Measurements from ENCODE around the gene FAM131B.
"Not testable (repeated sequence)": the region's sequence is repeated elsewhere in the genome, so short reads cannot be mapped to it uniquely, and the experiment has no call there.

The FAM131B gene

DNA sequence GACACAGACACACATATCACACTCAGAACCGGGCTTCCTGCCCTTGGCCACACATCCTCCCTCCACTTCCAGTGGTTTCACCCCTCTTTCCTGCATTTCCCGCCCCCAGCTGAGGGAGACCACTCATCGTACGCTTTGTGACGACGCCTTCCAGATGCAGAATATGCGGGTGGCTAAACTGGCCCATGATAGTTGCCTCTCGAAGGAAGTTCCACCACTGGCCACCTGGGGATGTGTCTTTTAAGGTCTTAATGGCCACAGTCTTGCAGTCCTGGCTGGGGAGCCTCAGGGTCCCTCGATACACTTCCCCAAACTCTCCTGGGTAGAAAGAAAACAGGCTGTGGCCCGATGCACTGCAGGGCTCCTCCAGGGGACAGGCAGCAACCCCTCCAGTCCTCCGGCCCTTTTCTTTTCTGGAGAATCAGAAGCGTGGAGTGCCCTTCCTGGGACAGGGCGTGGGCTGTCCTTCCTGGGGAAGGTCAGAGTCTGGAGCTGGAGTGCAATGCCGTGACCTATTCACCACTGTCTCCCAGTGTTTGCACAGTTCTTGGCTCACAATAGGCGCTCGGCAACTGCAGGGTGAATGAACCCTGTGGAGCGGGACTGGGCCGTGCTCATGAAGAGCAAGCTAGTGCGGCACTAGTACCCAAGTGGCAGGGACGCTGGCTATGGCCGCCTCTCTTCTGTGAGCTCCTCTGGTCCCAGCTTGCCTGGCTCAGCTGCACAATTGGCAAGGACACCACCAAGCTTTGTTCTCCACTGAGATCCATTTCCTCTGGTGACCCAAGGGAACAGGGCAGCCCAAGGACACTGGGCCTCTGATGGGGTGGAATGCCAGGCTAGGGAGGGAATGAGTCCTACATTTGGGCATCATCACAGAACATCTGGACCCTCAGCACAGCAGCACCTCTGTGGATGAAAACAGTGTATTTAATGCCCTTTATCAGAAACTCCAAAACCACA, 33.0 kb upstream of the FAM131B start:
- no peak for DNase-seq (ENCODE audit: low read depth in 1 of 2, low spot score in 1 of 2)

DNA sequence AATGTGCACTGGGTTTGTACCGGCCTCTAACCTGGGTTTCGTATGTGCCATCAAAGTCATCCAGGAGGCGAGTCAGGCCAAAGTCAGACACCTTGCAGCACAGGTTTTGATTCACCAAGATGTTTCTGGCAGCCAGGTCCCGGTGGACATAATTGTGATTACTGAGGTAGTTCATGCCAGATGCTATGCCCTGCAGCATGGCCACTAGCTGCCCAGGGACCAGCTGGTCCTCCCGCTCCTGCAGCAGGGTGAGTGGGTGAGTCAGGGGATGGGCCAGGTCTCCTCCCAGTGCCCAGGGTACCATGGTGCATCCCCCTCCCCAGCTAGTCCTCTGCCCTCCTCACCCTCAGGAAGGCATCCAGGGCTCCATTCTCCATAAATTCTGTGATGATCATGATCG, 32.3 kb upstream of the FAM131B start:
- DNase-seq (ENCODE audit: low read depth in 1 of 2, low spot score in 1 of 2), result no peak

DNA sequence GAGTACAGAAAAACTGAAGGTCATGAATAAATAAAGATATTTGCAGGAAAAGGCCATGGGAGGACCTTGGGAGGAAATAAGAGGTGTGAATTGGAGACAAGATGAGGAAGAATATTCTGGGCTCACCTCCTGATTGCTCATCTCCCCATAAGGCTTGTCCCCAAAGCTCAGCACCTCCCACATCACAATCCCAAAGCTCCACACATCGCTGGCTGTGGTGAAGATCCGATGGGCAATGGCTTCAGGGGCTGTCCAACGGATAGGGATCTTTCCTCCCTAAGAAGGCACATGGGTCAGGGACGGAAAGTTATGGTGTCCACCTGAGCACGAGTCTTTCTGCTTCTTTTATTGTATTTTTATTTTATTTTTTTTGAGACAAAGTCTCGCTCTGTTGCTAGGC, 31.6 kb upstream of the FAM131B start:
- no peak for DNase-seq (ENCODE audit: low read depth in 1 of 2, low spot score in 1 of 2)

DNA sequence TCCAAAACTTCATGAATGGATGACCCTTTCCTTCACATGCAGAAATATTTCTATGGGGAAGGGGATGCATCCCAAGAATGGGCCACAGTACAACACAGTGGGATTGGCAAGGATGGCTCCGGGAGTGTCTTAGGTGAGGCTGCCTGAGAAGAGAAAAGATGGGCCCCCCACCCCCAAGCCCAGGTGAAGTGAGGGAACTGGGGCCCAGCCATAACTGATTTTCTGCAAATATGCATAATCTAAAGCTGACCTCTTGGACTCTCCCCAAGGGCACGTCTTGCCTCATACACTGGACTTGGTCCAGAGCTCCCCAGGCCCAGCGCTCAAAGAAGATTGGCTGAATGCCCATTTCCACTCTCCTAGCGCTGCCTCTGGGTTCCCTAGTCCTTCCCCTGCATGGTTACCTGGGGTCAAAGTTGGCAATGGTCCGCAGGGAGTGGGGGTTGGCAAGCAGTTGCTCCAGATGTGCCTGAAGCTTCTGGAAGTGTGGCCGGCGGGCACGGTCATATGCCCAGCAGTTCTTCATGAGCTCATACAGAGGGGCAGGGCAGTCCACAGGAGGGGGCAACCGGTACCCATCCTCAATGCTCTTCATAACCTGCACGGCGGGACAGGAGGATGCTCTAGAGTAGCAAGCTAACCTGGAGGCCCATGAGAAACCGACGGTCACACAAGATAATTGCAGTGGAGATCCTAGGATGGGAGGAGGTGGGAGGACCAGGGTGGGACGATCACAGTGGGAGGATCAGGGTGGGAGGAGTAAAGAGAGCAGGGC, 30.9 kb upstream of the FAM131B start:
- DNase-seq (ENCODE audit: low read depth in 1 of 2, low spot score in 1 of 2), result no peak

DNA sequence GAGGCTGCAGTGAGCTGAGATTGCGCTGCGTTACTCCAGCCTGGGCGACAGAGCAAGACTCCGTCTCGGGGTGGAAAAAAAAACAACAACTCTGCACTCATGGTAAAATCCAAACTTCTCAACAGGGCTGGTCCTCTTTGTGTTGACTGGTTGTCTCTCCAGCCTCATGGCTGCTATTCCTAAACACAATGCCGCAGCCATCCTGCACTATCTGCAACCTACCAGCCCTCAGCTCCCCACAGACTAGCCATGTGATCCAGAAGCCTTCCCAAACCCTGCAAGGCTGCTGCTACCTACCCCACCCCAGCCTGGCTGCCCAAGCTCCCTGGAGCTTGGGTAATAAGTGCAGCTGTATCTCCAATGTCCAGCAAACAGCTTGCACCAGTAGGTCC, 30.4 kb upstream of the FAM131B start:
- DNase-seq (ENCODE audit: low read depth in 1 of 2, low spot score in 1 of 2), result no peak

DNA sequence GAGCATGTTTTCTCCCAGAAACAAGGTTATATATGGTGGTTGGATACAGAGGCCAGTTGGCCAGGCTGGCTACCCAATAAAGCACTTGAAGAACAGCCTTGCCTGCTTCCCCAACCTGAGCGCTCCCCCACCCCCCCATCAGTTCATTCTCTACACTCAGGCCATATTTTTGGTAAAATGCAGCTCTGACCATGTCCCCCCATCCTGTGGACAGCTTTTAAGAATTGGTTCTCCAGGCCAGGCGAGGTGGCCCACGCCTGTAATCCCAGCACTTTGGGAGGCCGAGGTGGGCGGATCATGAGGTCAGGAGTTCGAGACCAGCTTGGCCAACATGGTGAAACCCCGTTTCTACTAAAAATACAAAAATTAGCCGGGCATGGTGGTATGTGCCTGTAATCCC, 29.9 kb upstream of the FAM131B start:
- not testable (repeated sequence) for DNase-seq (ENCODE audit: low read depth in 1 of 2, low spot score in 1 of 2)

DNA sequence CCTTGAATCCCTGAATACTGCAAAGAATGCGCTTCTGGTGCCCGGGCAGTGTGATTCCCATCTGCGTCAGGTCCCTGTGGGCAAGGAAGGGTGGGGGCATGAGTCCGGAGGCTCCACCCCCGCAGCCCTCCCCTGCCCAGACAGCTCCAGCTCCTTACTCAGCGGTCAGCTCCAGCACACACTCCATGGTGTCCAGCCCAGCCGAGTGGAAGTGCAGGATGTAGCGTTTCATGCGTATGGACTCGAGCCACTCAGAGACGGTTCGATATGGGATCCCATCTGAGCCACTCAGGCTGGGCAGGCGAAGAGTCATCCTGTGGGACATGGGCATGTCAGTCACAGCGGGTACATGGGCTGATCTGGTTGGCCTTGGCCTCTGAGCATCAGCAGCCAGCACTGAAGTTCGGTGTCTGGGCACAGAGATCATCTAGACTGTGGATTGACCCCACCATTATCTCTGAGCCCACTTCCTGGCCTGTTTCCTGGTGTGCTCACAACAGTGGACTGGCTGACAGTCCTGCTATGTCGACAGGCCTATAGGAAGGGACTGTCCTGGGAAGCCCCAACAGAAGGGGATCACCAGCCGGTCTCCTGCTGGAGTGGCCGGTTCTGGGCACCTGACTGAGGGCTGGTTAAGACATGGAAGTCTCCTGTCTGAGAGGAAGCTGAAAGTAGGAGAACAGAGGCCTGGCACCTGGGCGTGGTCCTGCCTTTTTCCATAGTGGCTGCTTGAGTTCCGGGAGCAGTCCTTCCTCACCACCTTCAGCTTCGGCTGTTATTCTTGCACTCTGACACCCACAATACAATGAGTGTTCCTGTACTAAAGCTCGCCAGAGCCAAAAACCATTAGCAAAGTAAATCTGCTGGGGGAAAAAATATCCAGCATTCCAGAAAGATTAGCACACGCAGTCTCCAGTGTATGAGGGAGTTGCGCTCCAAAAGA, 29.2 kb upstream of the FAM131B start:
- no peak for DNase-seq (ENCODE audit: low read depth in 1 of 2, low spot score in 1 of 2)

DNA sequence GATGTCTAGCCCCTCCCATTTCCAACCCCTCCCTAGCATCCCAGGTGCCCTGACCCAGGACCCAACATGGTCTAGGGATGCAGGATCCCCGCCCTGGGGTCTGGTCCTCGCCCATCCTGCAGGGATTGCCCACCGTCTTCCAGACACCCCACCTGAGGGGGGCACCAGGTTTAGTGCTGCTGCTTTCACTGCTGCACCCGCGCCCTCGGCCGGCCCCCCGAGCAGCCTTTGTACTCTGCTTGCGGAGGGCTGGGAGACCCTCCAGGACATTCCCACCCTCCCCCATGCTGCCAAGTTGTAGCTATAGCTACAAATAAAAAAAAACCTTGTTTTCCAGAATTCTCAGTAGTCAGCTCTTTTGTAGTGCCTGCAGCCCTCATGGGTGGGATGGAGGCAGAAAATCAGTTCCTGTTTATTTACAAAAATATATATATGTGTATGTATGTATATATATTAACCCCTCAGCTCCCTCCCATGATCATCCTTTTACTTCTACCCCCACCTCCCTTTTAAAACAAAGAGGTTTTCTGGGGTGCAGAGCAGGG, 28.3 kb upstream of the FAM131B start:
- DNase-seq (ENCODE audit: low read depth in 1 of 2, low spot score in 1 of 2), result no peak

DNA sequence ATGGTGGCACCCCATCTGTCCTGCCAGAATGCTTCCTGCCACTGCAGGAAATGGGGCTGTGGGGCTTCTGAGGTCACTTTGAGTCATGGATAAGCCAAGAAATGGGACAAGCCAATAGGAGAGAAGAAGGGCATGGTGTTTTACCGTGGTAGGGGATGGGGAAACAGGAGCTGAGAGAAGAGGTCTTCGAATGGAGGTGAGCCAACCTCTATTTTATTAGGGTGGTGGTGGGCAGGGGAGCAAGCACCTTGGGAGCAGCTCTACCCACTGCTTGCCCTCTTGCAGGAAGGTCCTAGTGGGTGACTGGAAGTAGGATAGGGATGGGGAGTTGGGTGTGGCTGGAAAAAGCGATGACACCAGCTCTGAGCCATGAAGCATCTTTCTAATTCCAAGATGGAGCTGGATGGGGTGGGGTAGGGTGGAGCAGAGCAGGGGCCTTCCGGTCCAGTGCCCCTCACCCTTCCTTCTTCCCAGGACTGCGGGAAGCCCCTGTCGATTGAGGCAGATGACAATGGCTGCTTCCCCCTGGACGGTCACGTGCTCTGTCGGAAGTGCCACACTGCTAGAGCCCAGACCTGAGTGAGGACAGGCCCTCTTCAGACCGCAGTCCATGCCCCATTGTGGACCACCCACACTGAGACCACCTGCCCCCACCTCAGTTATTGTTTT, 27.7 kb upstream of the FAM131B start:
- DNase-seq (ENCODE audit: low read depth in 1 of 2, low spot score in 1 of 2), result no peak

DNA sequence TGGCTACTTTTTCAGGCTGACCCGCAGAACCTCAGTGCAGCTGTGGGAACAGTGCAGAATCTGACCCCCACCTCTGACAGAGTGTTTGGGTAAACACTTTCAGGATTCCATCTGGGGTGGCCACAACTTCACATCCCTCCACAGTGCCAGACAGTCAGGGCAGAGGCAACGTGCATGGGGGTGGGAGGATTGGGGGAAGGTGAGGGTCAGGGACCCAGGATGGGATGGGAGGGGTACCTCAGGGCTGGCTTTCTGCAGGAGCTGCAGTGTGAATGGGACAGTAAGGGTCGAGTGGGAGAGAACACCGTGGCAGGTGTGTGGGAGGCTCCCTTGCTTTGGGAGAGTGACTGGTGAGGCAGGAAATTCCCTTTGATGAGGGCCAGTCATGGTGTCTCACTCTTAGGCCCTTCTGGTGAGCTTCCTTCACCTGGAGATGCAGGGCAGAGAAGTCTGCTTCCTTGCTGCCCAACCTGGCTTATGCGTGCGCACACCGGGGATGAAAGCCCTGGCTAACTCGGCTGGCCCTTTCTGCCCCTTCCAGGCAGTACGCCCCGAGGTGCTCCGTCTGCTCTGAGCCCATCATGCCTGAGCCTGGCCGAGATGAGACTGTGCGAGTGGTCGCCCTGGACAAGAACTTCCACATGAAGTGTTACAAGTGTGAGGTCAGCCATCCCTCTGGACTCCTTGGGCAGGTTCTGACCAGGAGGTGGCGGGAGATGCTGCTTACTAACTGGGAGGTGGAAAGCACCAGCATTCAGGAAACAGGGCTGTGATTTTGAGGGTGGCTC, 27.0 kb upstream of the FAM131B start:
- DNase-seq (ENCODE audit: low read depth in 1 of 2, low spot score in 1 of 2), result no peak

DNA sequence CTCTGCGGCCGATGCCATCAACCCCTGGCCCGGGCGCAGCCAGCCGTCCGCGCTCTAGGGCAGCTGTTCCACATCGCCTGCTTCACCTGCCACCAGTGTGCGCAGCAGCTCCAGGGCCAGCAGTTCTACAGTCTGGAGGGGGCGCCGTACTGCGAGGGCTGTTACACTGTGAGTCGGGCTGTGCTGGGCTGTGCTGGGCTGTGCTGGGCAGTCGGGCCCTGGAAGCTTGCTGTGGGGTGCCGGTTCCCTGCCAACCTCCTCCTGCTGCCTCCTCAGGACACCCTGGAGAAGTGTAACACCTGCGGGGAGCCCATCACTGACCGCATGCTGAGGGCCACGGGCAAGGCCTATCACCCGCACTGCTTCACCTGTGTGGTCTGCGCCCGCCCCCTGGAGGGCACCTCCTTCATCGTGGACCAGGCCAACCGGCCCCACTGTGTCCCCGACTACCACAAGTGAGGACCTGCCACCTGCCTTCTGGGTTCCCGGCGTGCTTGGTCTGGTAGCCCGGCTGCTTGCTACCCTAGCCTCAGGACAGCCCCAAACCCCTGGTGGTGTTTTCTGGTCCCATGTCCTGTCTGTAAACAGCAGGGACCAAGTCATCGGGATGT, 26.1 kb upstream of the FAM131B start:
- DNase-seq (ENCODE audit: low read depth in 1 of 2, low spot score in 1 of 2), result no peak

DNA sequence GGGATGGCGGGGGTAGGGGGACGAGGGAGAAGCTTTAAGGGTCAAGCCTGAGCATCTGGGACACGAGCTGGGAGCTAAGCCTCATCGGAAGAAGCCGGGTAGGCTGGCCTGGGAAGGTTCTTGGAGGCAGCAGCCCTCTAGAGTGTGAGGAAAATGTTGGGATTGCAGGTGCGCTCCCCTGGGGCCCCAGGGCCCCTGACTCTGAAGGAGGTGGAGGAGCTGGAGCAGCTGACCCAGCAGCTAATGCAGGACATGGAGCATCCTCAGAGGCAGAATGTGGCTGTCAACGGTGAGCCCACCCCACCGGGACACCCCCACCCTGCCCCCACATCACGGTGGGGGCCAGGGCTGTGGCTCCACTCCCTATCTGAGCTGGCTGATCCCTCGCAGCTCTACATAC, 25.5 kb upstream of the FAM131B start:
- DNase-seq (ENCODE audit: low read depth in 1 of 2, low spot score in 1 of 2), result no peak

DNA sequence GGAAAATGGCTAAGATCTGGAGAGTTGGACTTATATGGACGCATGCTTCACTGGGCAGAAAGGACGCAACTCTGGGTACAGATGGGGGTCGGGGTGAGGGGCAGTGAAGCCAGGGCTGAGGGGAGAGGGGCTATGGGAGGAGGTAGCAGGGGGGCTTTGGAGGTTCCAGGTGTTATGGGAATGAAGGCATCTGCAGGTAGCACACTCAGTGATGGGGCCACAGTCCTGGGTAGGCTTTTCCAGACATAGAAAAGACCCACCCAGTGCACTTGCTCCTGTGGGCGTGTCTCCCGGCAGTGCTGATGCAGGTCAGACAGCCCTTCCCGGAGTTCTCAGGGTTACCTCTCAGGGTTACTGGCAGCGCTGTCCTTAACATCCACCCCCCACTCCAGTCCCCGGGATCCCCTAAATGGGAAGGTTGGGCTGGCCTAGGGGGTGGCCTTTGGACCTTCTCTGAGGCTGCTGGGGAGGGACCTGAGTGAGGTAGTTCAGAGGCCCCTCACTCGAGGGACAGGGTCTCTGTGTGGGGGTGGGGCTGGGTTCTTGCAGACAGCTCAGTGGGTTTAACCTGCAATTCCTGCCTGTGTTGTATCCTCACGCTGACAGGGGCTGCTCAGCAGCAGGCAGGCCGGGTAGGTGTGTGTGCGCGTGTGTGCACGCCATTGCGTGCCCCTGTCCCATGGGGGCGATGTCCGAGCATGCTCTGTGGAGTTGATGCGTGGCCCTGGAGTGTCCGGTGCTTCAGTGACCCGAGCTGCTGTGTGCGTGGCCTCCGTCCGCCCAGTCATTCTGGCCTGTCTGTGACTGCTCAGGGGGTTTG, 24.9 kb upstream of the FAM131B start:
- no peak for DNase-seq (ENCODE audit: low read depth in 1 of 2, low spot score in 1 of 2)

DNA sequence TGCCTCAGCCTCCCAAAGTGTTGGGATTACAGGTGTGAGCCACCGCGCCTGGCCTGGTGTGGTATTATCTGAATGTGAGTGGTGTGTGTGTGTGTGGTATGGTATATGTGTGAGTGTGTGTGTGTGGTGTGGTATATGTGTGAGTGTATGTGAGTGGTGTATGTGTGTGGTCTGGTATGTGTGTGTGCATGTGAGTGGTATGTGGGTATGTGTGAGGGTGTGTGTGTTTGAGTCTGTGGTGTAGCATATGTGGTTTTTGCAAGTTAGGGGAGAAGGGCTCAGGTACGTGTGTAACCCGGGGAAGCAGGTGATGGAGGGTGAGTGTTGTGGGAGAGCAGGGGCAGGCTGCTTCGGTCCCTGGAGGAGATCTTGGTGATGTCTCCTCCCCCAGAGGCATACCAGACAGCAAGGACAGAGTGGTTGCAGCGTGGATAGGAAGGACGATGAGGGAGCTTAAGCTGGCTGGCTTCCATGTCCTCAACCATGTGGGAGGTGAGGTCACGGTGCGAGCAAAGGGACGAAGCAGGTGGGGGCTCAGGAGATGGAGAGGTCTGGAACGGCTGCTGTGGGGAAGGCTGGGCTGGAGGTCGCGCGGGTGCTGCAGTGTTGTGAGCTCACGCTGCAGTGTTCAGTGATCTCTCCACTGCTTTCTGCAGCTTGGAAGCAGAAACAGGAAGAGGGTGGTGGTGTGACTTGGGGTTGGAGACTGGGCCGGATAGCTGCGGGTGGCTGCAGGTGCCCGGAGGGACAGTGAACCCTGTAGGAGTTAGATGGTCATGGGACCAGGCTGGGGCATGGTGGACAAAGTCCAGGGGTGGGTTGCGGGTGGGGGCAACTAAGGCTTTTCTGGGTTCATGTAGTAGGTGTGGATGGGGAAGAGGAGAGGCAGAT, 23.6 kb upstream of the FAM131B start:
- DNase-seq (ENCODE audit: low read depth in 1 of 2, low spot score in 1 of 2), result no peak

DNA sequence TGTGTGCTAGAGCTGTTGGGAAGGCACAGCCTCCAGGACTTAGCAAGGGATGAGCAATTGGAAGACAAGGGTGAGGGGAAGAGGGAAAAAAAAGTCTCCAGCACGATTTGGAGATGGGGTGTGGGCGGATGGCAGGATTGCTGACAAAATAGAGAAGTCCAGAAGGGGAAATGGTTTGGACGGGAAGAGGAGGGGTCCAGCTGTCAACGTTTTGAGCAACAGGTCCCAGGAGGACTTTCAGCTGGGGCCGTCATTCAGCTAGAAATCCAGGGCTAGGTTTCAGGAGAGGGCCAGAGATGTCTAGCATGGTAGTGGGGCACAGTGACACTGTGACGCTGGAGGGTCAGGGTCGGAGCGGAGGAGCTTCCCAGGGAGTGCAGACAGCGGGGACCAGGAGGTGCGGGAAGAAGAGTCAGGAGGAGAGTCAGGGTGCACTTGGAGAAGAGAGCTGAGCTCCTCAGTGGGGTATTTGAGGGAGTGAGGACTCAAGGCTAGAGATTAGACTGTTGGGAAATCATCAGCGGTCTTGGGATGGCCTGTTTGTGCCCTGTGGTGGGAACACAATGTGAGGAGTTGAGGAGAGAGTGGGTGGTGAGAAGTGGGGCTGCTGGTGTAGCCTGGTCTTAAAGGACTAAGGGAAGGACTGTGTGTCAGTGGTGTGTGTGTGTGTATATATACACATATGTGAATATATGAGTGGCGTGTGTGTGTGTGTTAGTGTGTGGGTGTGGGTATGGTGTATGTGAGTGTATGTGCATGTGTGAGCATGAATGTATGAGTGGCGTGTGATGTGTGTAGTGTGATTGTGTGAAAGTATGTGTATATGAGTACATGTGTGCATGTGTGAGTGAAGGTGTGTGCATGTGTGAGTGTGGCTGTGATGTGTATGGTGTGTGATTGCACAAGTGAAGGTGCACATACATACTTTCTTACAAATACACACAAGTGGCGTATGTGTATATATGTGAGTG, 22.4 kb upstream of the FAM131B start:
- DNase-seq (ENCODE audit: low read depth in 1 of 2, low spot score in 1 of 2), result no peak

DNA sequence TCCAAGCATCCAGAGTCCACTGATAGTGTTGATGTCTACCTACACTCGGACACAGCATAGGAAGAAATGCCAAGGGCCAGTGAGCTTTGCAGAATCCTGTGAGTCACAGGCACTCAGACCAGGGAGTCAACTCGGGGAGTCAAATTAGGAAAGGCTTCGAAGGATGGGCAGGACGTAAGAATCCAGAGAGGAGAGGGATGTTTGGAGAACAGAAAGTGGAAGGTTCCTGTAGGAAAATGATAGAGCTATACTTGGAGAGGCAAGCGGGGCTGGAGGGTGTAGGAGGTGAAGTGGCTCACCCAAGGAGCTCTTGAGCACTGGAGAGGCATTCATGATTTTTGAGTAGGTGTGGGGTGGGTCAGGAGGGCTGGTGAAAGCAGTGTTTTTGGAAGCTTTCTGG, 21.6 kb upstream of the FAM131B start:
- DNase-seq (ENCODE audit: low read depth in 1 of 2, low spot score in 1 of 2), result no peak
